ENCODE data around the gene PLXNB3. TPM values are rescaled to one million over a fixed set of nuclear protein-coding genes. Genes with fewer than 3 reads are reported as not detected.

Gene PLXNB3
- total and polyA plus RNA-seq, 2 experiments from 2014 or later = 0.70 to 4.1 TPM

GRCh38 chrX:153766871-153767673 lies 3.0 kb downstream of the PLXNB3 start:
- no peak overlapping the region for H3K4me3 Mint-ChIP-seq
- DNase-seq (ENCODE audit: low spot score) (peak; percentile 58), ATAC-seq (peak; percentile 29)
- no peaks in the 10 kb centered on the region for H3K9me2 ChIP-seq (ENCODE audit: insufficient read depth)
- H3K27me3 ChIP-seq (ENCODE audit: insufficient read depth) = no peaks in the 10 kb centered on the region
- H3K4me2 ChIP-seq = no peak overlapping the region
- H3K4me3 ChIP-seq = no peak overlapping the region
- H3K4me1 ChIP-seq (ENCODE audit: insufficient read depth) = no peaks in the 10 kb centered on the region
- H3K79me2 ChIP-seq (replicated peaks; ENCODE audit: insufficient read depth) = no peaks in the 10 kb centered on the region
- no peak for TF ChIP-seq ETS1 (IDR thresholded peaks at IDR 0.05)
- no peak for TF ChIP-seq ZNF331 (CRISPR knock-in tag; IDR thresholded peaks at IDR 0.05; ENCODE audit: low read depth)
- no peak for TF ChIP-seq CREB1 (CRISPR knock-in tag; IDR thresholded peaks at IDR 0.05; ENCODE audit: low read depth)
- TF ChIP-seq CTCF (conservative IDR thresholded peaks at IDR 0.05; ENCODE audit: low read depth in 2 of 2) = no peak
- TF ChIP-seq ZNF462 (CRISPR knock-in tag; IDR thresholded peaks at IDR 0.05) = no peak
- TF ChIP-seq STAT1 (IDR thresholded peaks at IDR 0.05; ENCODE audit: unreplicated experiment) = no peak
- TF ChIP-seq POLR2AphosphoS5 (IDR thresholded peaks at IDR 0.05; ENCODE audit: low read depth) = no peak
- TF ChIP-seq, protein P1, sequence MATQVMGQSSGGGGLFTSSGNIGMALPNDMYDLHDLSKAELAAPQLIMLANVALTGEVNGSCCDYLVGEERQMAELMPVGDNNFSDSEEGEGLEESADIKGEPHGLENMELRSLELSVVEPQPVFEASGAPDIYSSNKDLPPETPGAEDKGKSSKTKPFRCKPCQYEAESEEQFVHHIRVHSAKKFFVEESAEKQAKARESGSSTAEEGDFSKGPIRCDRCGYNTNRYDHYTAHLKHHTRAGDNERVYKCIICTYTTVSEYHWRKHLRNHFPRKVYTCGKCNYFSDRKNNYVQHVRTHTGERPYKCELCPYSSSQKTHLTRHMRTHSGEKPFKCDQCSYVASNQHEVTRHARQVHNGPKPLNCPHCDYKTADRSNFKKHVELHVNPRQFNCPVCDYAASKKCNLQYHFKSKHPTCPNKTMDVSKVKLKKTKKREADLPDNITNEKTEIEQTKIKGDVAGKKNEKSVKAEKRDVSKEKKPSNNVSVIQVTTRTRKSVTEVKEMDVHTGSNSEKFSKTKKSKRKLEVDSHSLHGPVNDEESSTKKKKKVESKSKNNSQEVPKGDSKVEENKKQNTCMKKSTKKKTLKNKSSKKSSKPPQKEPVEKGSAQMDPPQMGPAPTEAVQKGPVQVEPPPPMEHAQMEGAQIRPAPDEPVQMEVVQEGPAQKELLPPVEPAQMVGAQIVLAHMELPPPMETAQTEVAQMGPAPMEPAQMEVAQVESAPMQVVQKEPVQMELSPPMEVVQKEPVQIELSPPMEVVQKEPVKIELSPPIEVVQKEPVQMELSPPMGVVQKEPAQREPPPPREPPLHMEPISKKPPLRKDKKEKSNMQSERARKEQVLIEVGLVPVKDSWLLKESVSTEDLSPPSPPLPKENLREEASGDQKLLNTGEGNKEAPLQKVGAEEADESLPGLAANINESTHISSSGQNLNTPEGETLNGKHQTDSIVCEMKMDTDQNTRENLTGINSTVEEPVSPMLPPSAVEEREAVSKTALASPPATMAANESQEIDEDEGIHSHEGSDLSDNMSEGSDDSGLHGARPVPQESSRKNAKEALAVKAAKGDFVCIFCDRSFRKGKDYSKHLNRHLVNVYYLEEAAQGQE (IDR thresholded peaks at IDR 0.05; ENCODE audit: unreplicated experiment) = no peak
- no peak for TF ChIP-seq ZNF114 (CRISPR knock-in tag; IDR thresholded peaks at IDR 0.05)
- no peak for TF ChIP-seq EZH2phosphoT487 (IDR thresholded peaks at IDR 0.05; ENCODE audit: unreplicated experiment)
- TF ChIP-seq NANOG (IDR thresholded peaks at IDR 0.05; ENCODE audit: borderline replicate concordance) = no peak
- TF ChIP-seq JUNB (IDR thresholded peaks at IDR 0.05; ENCODE audit: unreplicated experiment) = no peak
- TF ChIP-seq EZH2 (IDR thresholded peaks at IDR 0.05; ENCODE audit: low read depth, unreplicated experiment) = no peak
- H3K4me1 Mint-ChIP-seq = peaks cover 5% of the 10 kb centered on the region; the same call in 2 of the 3 replicates
- H3K27me3 Mint-ChIP-seq (ENCODE audit: insufficient read depth, low read depth, poor library complexity) = peaks cover 6% of the 10 kb centered on the region
- no peaks in the 10 kb centered on the region for H4K20me1 ChIP-seq (replicated peaks; ENCODE audit: insufficient read depth)
- no peak overlapping the region for H3K27ac Mint-ChIP-seq
- H3F3A ChIP-seq (replicated peaks; ENCODE audit: low read depth) = no peaks in the 10 kb centered on the region
- H3K36me3 Mint-ChIP-seq (ENCODE audit: low read depth) = no peaks in the 10 kb centered on the region
- no peaks in the 10 kb centered on the region for H3K36me3 ChIP-seq (ENCODE audit: insufficient read depth)
- no peak overlapping the region for H3K27ac ChIP-seq (ENCODE audit: low read depth)
- no peak overlapping the region for H2AFZ ChIP-seq
- no peaks in the 10 kb centered on the region for H3K9me3 Mint-ChIP-seq

All from GM23338 (cell line).